OCI-LY3 (cell line): ENCODE measurements around the gene RREB1.

ENCODE experiments used
- CTCF ChIP-seq: fragments of 200-600, 300-600 bp; sonication (generic); IDR thresholded peaks from 2 replicates; pipeline ENCODE4 v1.5.1; 2014; ENCODE audit warnings: antibody characterized with exemption, low read length, low read depth
- EZH2phosphoT487 ChIP-seq: fragments of 200-600 bp; shearing (Covaris generic); IDR thresholded peaks from 2 replicates; pipeline ENCODE4 v1.6.1; 2018; ENCODE audit warnings: antibody characterized with exemption, mixed run types, low read depth

DNA sequence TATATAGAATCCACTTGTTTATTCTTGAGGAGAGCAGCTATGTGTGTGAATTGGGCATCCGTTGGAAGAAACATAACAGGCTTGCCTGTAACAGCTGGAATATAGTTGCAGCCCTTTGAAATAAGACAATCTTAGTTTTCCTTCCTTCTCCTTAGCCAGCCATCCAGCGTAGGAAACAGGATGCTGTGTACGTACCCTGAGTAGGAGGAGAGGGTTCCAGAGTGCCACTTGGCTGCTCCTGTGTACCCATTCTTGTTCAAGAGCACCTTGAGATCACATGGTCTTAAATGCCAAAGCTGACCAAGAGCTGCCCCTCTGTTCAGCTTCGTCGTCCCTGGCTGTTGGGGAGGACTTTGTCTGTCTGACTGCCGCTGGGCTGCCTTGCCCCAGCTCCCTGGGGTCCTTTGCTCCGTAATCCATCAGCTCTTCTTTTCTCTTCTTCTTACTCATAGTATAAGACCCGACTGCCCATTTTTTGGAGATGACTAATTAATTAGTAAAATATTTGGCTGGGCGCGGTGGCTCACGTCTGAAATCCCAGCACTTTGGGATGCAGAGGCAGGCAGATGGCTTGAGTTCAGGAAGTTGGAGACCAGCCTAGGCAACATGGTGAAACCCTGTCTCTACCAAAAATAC, 49.0 kb downstream of the RREB1 start:
- no peak for TF ChIP-seq EZH2phosphoT487
- TF ChIP-seq CTCF = no peak
